SKM-1 (cell line): ENCODE results near the gene SUMO4.
A peak's percentile ranks its signal among the peaks of the same experiment; 100 is the strongest.

Experiments used
- DNase-seq: peaks from one replicate; lab custom pipeline; 2025; ENCODE audit not compliant: unreplicated experiment; lab: John Stamatoyannopoulos, UW

SUMO4 gene

GRCh38 chr6:149389509-149390297 is 10.4 kb upstream of the SUMO4 start:
- no peak for DNase-seq

GRCh38 chr6:149392093-149392492 is 8.0 kb upstream of the SUMO4 start:
- no peak for DNase-seq

- no peak for DNase-seq
These were observed 7.5 kb upstream of the SUMO4 start for GRCh38 chr6:149392535-149392934.

- no peak for DNase-seq
These were observed 6.9 kb upstream of the SUMO4 start for GRCh38 chr6:149393002-149393679.

- no peak for DNase-seq
These were observed 4.9 kb upstream of the SUMO4 start for GRCh38 chr6:149395185-149395584.

- no peak for DNase-seq
These were observed 2.7 kb upstream of the SUMO4 start for GRCh38 chr6:149397384-149397783.

DNA sequence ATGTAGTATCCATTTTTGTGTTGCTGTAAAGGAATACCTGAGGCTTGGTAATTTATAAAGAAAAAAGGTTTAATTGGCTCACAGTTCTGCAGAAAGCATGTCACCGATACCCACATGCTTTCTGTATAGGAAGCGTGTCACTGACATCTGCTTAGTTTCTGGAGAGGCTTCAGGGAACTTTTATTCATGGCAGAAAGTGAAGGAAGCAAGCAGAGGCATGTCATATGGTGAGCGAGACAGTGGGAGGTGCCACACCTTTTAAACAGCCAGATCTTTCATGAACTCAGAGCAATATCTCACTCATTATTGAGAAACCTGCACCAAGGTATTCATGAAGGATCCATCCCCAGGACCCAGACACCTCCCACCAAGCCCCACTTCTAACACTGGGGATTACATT is 3.5 kb downstream of the SUMO4 start:
- no peak for DNase-seq

DNA sequence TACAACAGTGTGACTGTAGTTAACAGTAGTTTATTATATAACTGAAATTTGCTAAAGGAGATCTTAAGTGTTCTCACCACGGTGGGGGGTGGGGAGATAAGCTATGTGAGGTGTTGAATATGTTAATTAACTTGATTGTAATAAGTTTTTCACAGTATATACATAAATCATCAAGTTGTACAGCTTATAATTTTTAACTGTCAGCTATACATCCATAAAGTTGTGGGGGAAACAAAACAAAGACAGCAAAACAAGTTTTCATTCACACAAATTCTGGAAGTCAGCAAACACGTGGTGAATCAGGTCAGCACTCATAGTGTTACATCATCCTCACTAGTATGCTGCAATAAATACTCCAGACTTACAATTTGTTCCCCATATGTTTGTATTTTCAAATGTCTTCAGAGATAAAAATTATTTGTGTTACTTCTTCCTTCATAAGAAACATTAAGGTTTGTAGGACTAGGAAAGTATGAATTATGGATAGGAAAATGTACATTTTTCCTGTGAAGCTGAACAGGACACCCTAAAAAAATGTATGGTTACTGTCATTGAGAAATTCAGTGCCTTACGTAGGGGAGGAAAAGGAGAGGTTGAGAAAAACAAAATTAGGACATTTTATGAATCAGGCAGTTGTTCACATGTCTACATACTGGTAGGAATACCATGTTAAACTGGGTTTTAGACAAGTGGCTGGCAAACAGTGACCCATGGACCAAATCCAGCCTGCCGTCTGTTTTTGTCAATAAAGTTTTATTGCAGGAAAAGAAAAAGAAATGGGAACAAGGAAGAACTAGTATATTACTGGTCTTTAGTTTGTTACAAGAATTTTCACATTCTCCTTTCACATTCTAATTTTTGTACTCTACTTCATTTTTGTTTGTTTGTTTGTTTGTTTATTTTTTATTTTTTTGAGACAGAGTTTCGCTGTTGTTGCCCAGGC is 6.0 kb downstream of the SUMO4 start:
- peak; percentile 70 for DNase-seq

DNA sequence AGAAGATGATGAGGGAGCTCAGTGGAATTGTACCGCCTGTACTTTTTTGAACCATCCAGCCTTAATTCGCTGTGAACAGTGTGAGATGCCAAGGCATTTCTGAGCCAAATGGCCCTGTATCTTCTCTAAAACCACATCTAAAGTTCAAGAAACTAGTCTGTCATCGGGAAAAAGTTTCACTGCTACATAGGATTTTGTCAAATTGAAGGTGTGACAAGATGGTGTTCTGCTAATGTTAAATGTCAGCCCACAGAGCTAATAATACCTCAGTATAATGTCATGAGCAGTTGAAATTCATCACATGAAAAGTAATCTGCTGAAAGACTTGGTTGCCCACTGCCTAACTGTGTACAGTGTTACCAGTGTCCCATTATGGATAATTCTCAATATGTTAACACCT is 9.6 kb downstream of the SUMO4 start:
- DNase-seq: no peak

DNA sequence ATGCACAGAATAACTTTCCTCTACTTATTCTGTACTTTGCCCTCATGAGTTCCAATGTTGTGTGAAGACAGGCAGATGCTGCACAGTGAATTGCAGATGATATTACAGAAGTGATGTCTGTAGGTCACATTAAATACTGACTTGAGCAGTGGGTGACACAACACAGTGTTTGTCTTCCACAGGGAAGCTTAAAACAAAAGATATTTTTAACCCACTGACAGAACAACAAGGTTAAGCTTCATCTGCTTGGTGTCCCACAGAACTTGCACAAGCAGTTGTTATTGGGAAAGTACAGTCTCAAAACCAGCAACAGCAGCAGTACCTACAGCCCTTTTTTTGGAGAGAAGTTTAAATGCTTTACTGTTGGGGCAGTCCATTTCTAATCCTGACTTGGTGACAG is 10.5 kb downstream of the SUMO4 start:
- no peak for DNase-seq

- DNase-seq: no peak
These were observed 13.9 kb downstream of the SUMO4 start for GRCh38 chr6:149414009-149414408.

DNA sequence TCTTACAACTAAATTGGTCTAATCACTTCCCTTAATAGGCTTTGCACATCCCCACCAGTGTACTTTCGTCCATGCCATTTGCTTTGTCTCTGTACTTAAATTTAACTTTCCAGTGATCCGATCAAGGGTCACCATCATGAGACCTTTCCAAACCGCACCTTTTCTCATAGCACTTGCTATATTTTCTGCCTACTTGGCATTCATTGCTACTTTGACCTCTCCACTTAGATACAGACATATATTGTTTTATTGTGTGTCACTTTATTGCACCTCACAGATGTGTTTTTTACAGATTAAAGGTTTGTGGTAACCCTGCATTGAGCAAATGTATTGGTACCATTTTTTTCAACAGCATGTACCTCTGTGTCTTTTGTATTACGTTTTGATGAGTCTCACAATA is 14.8 kb downstream of the SUMO4 start:
- DNase-seq: no peak

GRCh38 chr6:149419696-149420404 is 19.8 kb downstream of the SUMO4 start:
- DNase-seq: no peak

GRCh38 chr6:149421132-149421531 is 21.1 kb downstream of the SUMO4 start:
- no peak for DNase-seq

GRCh38 chr6:149422581-149422980 is 22.5 kb downstream of the SUMO4 start:
- no peak for DNase-seq

DNA sequence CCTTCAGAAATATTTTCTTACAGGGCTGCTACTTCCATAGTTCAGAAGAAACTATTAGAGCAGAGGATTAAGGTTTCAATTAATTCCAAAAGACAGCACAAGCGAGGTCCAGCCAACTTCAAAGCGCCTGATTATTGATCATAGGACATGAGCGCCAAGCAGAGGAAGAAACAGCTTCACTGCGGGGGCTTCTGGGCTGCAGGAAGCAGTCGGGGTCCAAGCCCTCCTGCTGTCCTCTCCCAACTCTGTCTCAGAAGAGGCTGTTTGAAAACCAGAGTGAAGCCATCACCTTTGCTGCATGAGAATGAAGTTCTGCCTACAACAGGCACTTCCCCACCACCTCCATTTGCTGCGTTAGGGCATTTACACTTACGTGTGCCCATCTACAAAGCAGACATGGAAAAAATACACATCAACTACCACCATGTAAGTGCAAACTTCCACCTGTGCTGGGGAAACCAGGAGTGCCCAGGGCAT is 23.9 kb downstream of the SUMO4 start:
- DNase-seq: no peak

- DNase-seq: no peak
These were observed 25.2 kb downstream of the SUMO4 start for GRCh38 chr6:149425224-149425623.

GRCh38 chr6:149425754-149426153 is 25.7 kb downstream of the SUMO4 start:
- no peak for DNase-seq

DNA sequence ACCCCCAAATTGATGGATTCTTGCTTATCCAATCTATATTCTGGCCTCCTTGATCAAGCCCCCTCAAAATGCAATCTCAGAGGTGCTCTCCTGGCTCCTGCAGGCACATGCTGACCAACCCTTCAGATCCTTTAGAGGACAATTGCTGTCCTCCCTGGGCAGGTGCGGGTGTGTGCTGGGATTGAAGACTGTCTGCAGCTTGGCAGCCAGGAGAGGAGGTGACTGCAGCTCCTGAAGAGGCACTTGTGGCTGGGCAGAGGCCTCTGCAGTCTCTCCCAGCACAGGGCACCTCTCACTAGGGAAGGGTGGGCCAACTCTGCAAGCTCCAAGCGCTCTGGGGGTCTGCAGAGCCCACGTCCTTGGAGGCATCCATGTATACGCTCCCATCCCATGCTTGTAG is 28.5 kb downstream of the SUMO4 start:
- DNase-seq: no peak

GRCh38 chr6:149429427-149430360 is 29.6 kb downstream of the SUMO4 start:
- no peak for DNase-seq
